H9 (cell line): ENCODE data around the gene SELENBP1. TPM values are rescaled to one million over a fixed set of nuclear protein-coding genes. Genes with fewer than 3 reads are reported as not detected.
A peak's percentile ranks its signal among the peaks of the same experiment; 100 is the strongest.
"Not testable (repeated sequence)": the region's sequence is repeated elsewhere in the genome, so short reads cannot be mapped to it uniquely, and the experiment has no call there.

Source experiments
- DNase-seq: peaks from one replicate; pipeline ENCODE4 v3.0.0-alpha.2; 2017
- H2AFZ ChIP-seq: one replicate; pipeline ENCODE4 v1.6.1; 2013; ENCODE audit warnings: mild to moderate bottlenecking, low read length, control low read depth, moderate library complexity
- H2AK5ac ChIP-seq: 2 replicates; pipeline ENCODE4 v1.6.1; 2013; ENCODE audit warnings: low read length, control low read depth, mixed read lengths; ENCODE audit not compliant: insufficient read length
- H2BK120ac ChIP-seq: one replicate; pipeline ENCODE4 v1.6.1; 2013; ENCODE audit warnings: low read depth, mild to moderate bottlenecking, low read length, control low read depth, inconsistent platforms; ENCODE audit not compliant: poor library complexity, severe bottlenecking
- H2BK12ac ChIP-seq: 2 replicates; pipeline ENCODE4 v1.6.1; 2013; ENCODE audit warnings: low read length, control low read depth, mixed read lengths, low read depth; ENCODE audit not compliant: insufficient read length
- H2BK15ac ChIP-seq: 2 replicates; pipeline ENCODE4 v1.6.1; 2013; ENCODE audit warnings: low read depth, low read length, control low read depth
- H2BK20ac ChIP-seq: one replicate; pipeline ENCODE4 v1.6.1; 2013; ENCODE audit warnings: low read depth, mild to moderate bottlenecking, low read length, control low read depth, inconsistent platforms; ENCODE audit not compliant: poor library complexity, severe bottlenecking
- H2BK5ac ChIP-seq: 2 replicates; pipeline ENCODE4 v1.6.1; 2013; ENCODE audit warnings: low read length, control low read depth, mixed read lengths; ENCODE audit not compliant: insufficient read length
- H3K14ac ChIP-seq: 2 replicates; pipeline ENCODE4 v1.6.1; 2013; ENCODE audit warnings: low read length, control low read depth; ENCODE audit not compliant: insufficient read depth
- H3K18ac ChIP-seq: 2 replicates; pipeline ENCODE4 v1.6.1; 2013; ENCODE audit warnings: low read depth, mild to moderate bottlenecking, mixed read lengths, low read length, control low read depth; ENCODE audit not compliant: insufficient read length
- H3K23ac ChIP-seq: 2 replicates; pipeline ENCODE4 v1.6.1; 2013; ENCODE audit warnings: low read length, control low read depth, mixed read lengths, low read depth; ENCODE audit not compliant: insufficient read length
- H3K23me2 ChIP-seq: 2 replicates; pipeline ENCODE4 v1.6.1; 2013; ENCODE audit warnings: low read depth, mild to moderate bottlenecking, mixed read lengths, low read length, control low read depth; ENCODE audit not compliant: insufficient read length, poor library complexity, severe bottlenecking
- H3K27ac ChIP-seq: 2 replicates; pipeline ENCODE4 v1.5.1; 2013; ENCODE audit warnings: low read length, control low read depth, mixed read lengths, low read depth; ENCODE audit not compliant: insufficient read length
- H3K27me3 ChIP-seq: 2 replicates; pipeline ENCODE4 v1.6.1; 2013; ENCODE audit warnings: low read length, control low read depth, inconsistent platforms; ENCODE audit not compliant: insufficient read depth
- H3K4ac ChIP-seq: 2 replicates; pipeline ENCODE4 v1.6.1; 2013; ENCODE audit warnings: low read depth, mild to moderate bottlenecking, control low read depth, inconsistent platforms, low read length, moderate library complexity
- H3K4me1 ChIP-seq: 2 replicates; pipeline ENCODE4 v1.6.1; 2013; ENCODE audit warnings: low read length, control low read depth, inconsistent platforms; ENCODE audit not compliant: insufficient read depth
- H3K4me2 ChIP-seq: 2 replicates; pipeline ENCODE4 v1.6.1; 2013; ENCODE audit warnings: low read length, control low read depth, mixed read lengths; ENCODE audit not compliant: insufficient read length, insufficient read depth
- H3K56ac ChIP-seq: 2 replicates; pipeline ENCODE4 v1.6.1; 2013; ENCODE audit warnings: low read depth, mild to moderate bottlenecking, mixed read lengths, low read length, control low read depth; ENCODE audit not compliant: insufficient read length
- H3K79me1 ChIP-seq: 2 replicates; pipeline ENCODE4 v1.6.1; 2013; ENCODE audit warnings: low read depth, mild to moderate bottlenecking, moderate library complexity, low read length, control low read depth, inconsistent platforms; ENCODE audit not compliant: insufficient read depth, poor library complexity, severe bottlenecking
- H3K79me2 ChIP-seq: 2 replicates; pipeline ENCODE4 v1.6.1; 2013; ENCODE audit warnings: low read length, control low read depth, inconsistent platforms; ENCODE audit not compliant: insufficient read depth
- H3K9ac ChIP-seq: 2 replicates; pipeline ENCODE4 v1.6.1; 2013; ENCODE audit warnings: low read length, control low read depth, mixed read lengths; ENCODE audit not compliant: insufficient read length; ENCODE audit errors: extremely low read depth
- H3K9me3 ChIP-seq: one replicate; pipeline ENCODE4 v1.6.1; 2013; ENCODE audit warnings: low read depth, low read length, inconsistent platforms; ENCODE audit not compliant: control insufficient read depth
- H3T11ph ChIP-seq: one replicate; pipeline ENCODE4 v1.6.1; 2013; ENCODE audit warnings: mild to moderate bottlenecking, low read length, control low read depth, inconsistent platforms
- H4K20me1 ChIP-seq: one replicate; pipeline ENCODE4 v1.6.1; 2013; ENCODE audit not compliant: control insufficient read depth, insufficient read length, insufficient read depth
- H4K5ac ChIP-seq: 2 replicates; pipeline ENCODE4 v1.6.1; 2013; ENCODE audit warnings: low read depth, mild to moderate bottlenecking, mixed read lengths, low read length, control low read depth; ENCODE audit not compliant: insufficient read length
- H4K8ac ChIP-seq: replicated peaks from 2 replicates; pipeline ENCODE4 v1.6.1; 2013; ENCODE audit warnings: low read length, control low read depth, mixed read lengths, low read depth; ENCODE audit not compliant: insufficient read length
- H4K91ac ChIP-seq: 2 replicates; pipeline ENCODE4 v1.6.1; 2013; ENCODE audit warnings: low read depth, mild to moderate bottlenecking, moderate library complexity, mixed read lengths, low read length, control low read depth; ENCODE audit not compliant: insufficient read length
- H3K27ac Mint-ChIP-seq, 3 experiments: 2 replicates in 2 of 3; 3 replicates in 1 of 3; pipeline ENCODE4 v1.8.0; 2020 to 2021; ENCODE audit warnings: mixed read lengths in 3 of 3, mild to moderate bottlenecking in 1 of 3, moderate library complexity in 1 of 3
- H3K27me3 Mint-ChIP-seq: 2 replicates; pipeline ENCODE4 v1.8.0; 2021; ENCODE audit warnings: low read depth, mild to moderate bottlenecking, moderate library complexity, mixed read lengths
- H3K36me3 Mint-ChIP-seq, 3 experiments: 2 replicates in 2 of 3; 3 replicates in 1 of 3; pipeline ENCODE4 v1.8.0; 2020 to 2021; ENCODE audit warnings: low read depth in 3 of 3, mixed read lengths in 3 of 3; ENCODE audit not compliant: insufficient read depth in 1 of 3
- H3K4me1 Mint-ChIP-seq, 2 experiments: 2 replicates each; pipeline ENCODE4 v1.8.0; 2020; ENCODE audit warnings: mixed read lengths in 2 of 2
- H3K4me3 Mint-ChIP-seq, 2 experiments: 2 replicates in 1 of 2; 3 replicates in 1 of 2; pipeline ENCODE4 v1.8.0; 2020 to 2021; ENCODE audit warnings: mild to moderate bottlenecking in 2 of 2, mixed read lengths in 2 of 2, moderate library complexity in 1 of 2
- H3K9me3 Mint-ChIP-seq, 2 experiments: 2 replicates in 1 of 2; 3 replicates in 1 of 2; pipeline ENCODE4 v1.8.0; 2020; ENCODE audit warnings: mild to moderate bottlenecking in 2 of 2, mixed read lengths in 2 of 2, moderate library complexity in 1 of 2
- CTCF ChIP-seq: fragments of 200-600 bp; sonication (generic); conservative IDR thresholded peaks from 3 replicates; pipeline ENCODE4 v1.8.0; 2021; ENCODE audit warnings: antibody characterized with exemption, mild to moderate bottlenecking
- WGBS: extraction: QIAGEN DNeasy Blood & Tissue Kit; methylation state at CpG from one replicate; pipeline ENCODE4 v1.1.7; 2013; ENCODE audit warnings: missing lambda C conversion rate, low lambda C conversion rate, mixed read lengths; ENCODE audit not compliant: insufficient read length; ENCODE audit errors: extremely low coverage; 5-methylcytosine and 5-hydroxymethylcytosine counted together
- total RNA-seq: library from RNA; stranded (reverse); gene quantifications from 2 replicates; pipeline ENCODE4 v1.2.1, GENCODE V29; 2021

Gene SELENBP1
- total RNA-seq, 1 experiment from 2014 or later: 14.2 TPM

DNA sequence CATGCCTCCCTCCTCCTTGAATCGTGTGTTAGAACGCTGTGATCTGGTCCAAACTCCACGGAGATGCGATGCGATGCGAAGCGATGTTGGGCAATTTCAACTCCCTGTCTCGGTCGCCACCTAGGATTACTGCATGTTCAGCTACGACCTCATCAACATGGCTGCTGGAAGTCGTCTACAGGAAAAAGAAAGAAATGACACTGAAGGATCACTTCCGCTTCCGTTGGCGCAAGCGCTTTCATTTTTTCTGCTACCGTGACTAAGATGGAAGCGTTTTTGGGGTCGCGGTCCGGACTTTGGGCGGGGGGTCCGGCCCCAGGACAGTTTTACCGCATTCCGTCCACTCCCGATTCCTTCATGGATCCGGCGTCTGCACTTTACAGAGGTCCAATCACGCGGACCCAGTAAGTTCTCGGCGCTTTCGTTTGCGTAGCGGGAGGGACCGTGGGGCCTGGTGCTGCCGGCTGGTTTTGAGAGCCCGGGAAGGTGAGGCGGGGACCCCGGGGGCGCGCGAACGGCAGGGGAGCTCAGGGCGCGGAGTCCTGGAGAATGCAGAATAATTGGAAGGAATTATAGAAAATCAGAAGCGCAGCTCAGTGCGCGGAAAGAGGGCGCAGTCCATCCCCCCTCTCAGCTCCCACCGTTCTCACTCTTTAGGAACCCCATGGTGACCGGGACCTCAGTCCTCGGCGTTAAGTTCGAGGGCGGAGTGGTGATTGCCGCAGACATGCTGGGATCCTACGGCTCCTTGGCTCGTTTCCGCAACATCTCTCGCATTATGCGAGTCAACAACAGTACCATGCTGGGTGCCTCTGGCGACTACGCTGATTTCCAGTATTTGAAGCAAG, 27.0 kb upstream of the SELENBP1 start, which contains the start of gene PSMB4:
Gene PSMB4, plus strand, starts transcription at position 250 of the 848 bp plus-strand sequence. Its CDS starts 15 bp downstream, at position 265.
- H3K23ac ChIP-seq: no peak within 1 kb of the TSS
- no peak within 1 kb of the TSS for H3K56ac ChIP-seq
- H4K8ac ChIP-seq: no peak within 1 kb of the TSS
- peak within 1 kb of the TSS; percentile 63 for H3K4me2 ChIP-seq
- H3K79me2 ChIP-seq: peaks cover 9% of the 10 kb centered on the region; the same call in 1 of the 2 replicates
- no peak within 1 kb of the TSS for H2BK20ac ChIP-seq
- H2BK15ac ChIP-seq: no peak within 1 kb of the TSS
- Mint-ChIP-seq H3K36me3 (peaks cover 22 to 47% (median 35%) of the 10 kb centered on the region in 3 experiments), H3K27me3 (peaks cover under 1% of the 10 kb centered on the region), H3K4me1 (peaks cover 12% of the 10 kb centered on the region in 2 experiments), H3K9me3 (peaks cover 1 to 3% of the 10 kb centered on the region in 2 experiments; a peak in 3 of 5 replicates), H3K27ac (peak within 1 kb of the TSS; percentile 98 to 99 (median 99)), H3K4me3 (peak within 1 kb of the TSS; percentile 93 to 96)
- peak within 1 kb of the TSS; percentile 70 for H3K27ac ChIP-seq
- H2AK5ac ChIP-seq: no peak within 1 kb of the TSS
- peak within 1 kb of the TSS; percentile 45; the same call in 1 of the 2 replicates for H3K4ac ChIP-seq
- no peaks in the 10 kb centered on the region for H4K20me1 ChIP-seq
- WGBS: no CpG with 5 or more reads among the region's 63 CpGs
- no peak within 1 kb of the TSS for H2BK12ac ChIP-seq
- peaks cover 3% of the 10 kb centered on the region for H3K79me1 ChIP-seq
- H3K9ac ChIP-seq: peak within 1 kb of the TSS; percentile 81
- TF ChIP-seq CTCF: peak; percentile 33; the same call in 2 of the 3 replicates
- DNase-seq: peak; percentile 86
- H3K23me2 ChIP-seq: peaks cover 6% of the 10 kb centered on the region
- H2BK120ac ChIP-seq: no peak within 1 kb of the TSS
- H2AFZ ChIP-seq: peak within 1 kb of the TSS; percentile 96
- H3K4me1 ChIP-seq: no peaks in the 10 kb centered on the region
- no peaks in the 10 kb centered on the region for H3K9me3 ChIP-seq
- H2BK5ac ChIP-seq: no peak within 1 kb of the TSS
- H4K5ac ChIP-seq: peak within 1 kb of the TSS; percentile 77
- H3K14ac ChIP-seq: peak within 1 kb of the TSS; percentile 96
- H3K27me3 ChIP-seq: no peaks in the 10 kb centered on the region
- no peak within 1 kb of the TSS for H4K91ac ChIP-seq
- peak within 1 kb of the TSS; percentile 96 for H3K18ac ChIP-seq
- no peak within 1 kb of the TSS for H3T11ph ChIP-seq

- not testable (repeated sequence) for H3T11ph ChIP-seq, H3K4ac ChIP-seq, H2AFZ ChIP-seq, H4K20me1 ChIP-seq, H4K91ac ChIP-seq, H3K4me3 Mint-ChIP-seq, H3K27me3 ChIP-seq, H3K14ac ChIP-seq, H4K8ac ChIP-seq, H3K56ac ChIP-seq, H4K5ac ChIP-seq, H3K27ac Mint-ChIP-seq, H3K79me2 ChIP-seq, H3K9me3 ChIP-seq, H2BK12ac ChIP-seq, H3K79me1 ChIP-seq, H2BK120ac ChIP-seq, DNase-seq, H3K27me3 Mint-ChIP-seq, H3K9ac ChIP-seq, H2BK20ac ChIP-seq, H2BK15ac ChIP-seq, H3K18ac ChIP-seq, H2AK5ac ChIP-seq, H3K4me1 ChIP-seq, H3K23me2 ChIP-seq, H3K4me2 ChIP-seq, H2BK5ac ChIP-seq, H3K9me3 Mint-ChIP-seq, H3K27ac ChIP-seq, H3K23ac ChIP-seq
- Mint-ChIP-seq H3K36me3 (peaks cover 14 to 18% (median 14%) of the 10 kb centered on the region in 3 experiments), H3K4me1 (peaks cover 10 to 12% of the 10 kb centered on the region in 2 experiments)
- WGBS: no CpG with 5 or more reads among the region's 5 CpGs
Observed at GRCh38 chr1:151396265-151396664, 23.8 kb upstream of the SELENBP1 start.
